KMS-11 (cell line): Measurements from ENCODE around the gene TP63.

ENCODE experiments used
- H2AFZ ChIP-seq: fragments of 200-600 bp; sonication (generic); 2 replicates; pipeline ENCODE4 v1.6.1; 2016; ENCODE audit warnings: antibody characterized with exemption, mixed run types, low read depth
- H3K27ac ChIP-seq: fragments of 200-600 bp; sonication (generic); 2 replicates; pipeline ENCODE4 v1.6.1; 2016; ENCODE audit warnings: mild to moderate bottlenecking, mixed run types
- H3K27me3 ChIP-seq: fragments of 200-600 bp; sonication (generic); 2 replicates; pipeline ENCODE4 v1.6.1; 2017; ENCODE audit warnings: mild to moderate bottlenecking, low read depth, mixed run types, moderate library complexity; ENCODE audit not compliant: insufficient read depth
- H3K36me3 ChIP-seq: fragments of 200-600 bp; sonication (generic); 2 replicates; pipeline ENCODE4 v1.6.1; 2017; ENCODE audit warnings: mild to moderate bottlenecking, mixed run types; ENCODE audit not compliant: insufficient read depth
- H3K4me1 ChIP-seq: fragments of 200-600 bp; sonication (generic); 2 replicates; pipeline ENCODE4 v1.6.1; 2016; ENCODE audit warnings: mild to moderate bottlenecking, low read depth, mixed run types; ENCODE audit not compliant: poor library complexity, severe bottlenecking
- H3K4me2 ChIP-seq: fragments of 200-600 bp; sonication (generic); 2 replicates; pipeline ENCODE4 v1.7.0; 2016; ENCODE audit warnings: mild to moderate bottlenecking, mixed run types
- H3K4me3 ChIP-seq: fragments of 200-600 bp; sonication (generic); IDR thresholded peaks from 2 replicates; pipeline ENCODE4 v1.6.1; 2017; ENCODE audit warnings: low read depth, low read length, mixed read lengths; ENCODE audit not compliant: insufficient read depth
- H3K79me2 ChIP-seq: fragments of 200-600 bp; sonication (generic); 2 replicates; pipeline ENCODE4 v1.6.1; 2016; ENCODE audit warnings: low read depth, mixed run types; ENCODE audit not compliant: insufficient read depth
- H3K9ac ChIP-seq: fragments of 200-600 bp; sonication (generic); 2 replicates; pipeline ENCODE4 v1.6.1; 2016; ENCODE audit warnings: mild to moderate bottlenecking, mixed run types
- H4K20me1 ChIP-seq: fragments of 200-600 bp; sonication (generic); 2 replicates; pipeline ENCODE4 v1.6.1; 2016; ENCODE audit warnings: mild to moderate bottlenecking, mixed run types; ENCODE audit not compliant: insufficient read depth
- TF ChIP-seq, protein P1 (sequence below): fragments of 200-600 bp; sonication (generic); conservative IDR thresholded peaks from 2 replicates; pipeline ENCODE4 v1.6.1; 2017; ENCODE audit warnings: low read depth, mild to moderate bottlenecking, antibody characterized with exemption, low read length, moderate library complexity, mixed read lengths

Gene TP63

GRCh38 chr3:189794518-189794917, 163.3 kb downstream of the TP63 start:
- H3K9ac ChIP-seq = no peak overlapping the region
- TF ChIP-seq, protein P1, sequence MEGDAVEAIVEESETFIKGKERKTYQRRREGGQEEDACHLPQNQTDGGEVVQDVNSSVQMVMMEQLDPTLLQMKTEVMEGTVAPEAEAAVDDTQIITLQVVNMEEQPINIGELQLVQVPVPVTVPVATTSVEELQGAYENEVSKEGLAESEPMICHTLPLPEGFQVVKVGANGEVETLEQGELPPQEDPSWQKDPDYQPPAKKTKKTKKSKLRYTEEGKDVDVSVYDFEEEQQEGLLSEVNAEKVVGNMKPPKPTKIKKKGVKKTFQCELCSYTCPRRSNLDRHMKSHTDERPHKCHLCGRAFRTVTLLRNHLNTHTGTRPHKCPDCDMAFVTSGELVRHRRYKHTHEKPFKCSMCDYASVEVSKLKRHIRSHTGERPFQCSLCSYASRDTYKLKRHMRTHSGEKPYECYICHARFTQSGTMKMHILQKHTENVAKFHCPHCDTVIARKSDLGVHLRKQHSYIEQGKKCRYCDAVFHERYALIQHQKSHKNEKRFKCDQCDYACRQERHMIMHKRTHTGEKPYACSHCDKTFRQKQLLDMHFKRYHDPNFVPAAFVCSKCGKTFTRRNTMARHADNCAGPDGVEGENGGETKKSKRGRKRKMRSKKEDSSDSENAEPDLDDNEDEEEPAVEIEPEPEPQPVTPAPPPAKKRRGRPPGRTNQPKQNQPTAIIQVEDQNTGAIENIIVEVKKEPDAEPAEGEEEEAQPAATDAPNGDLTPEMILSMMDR = no peak

DNA sequence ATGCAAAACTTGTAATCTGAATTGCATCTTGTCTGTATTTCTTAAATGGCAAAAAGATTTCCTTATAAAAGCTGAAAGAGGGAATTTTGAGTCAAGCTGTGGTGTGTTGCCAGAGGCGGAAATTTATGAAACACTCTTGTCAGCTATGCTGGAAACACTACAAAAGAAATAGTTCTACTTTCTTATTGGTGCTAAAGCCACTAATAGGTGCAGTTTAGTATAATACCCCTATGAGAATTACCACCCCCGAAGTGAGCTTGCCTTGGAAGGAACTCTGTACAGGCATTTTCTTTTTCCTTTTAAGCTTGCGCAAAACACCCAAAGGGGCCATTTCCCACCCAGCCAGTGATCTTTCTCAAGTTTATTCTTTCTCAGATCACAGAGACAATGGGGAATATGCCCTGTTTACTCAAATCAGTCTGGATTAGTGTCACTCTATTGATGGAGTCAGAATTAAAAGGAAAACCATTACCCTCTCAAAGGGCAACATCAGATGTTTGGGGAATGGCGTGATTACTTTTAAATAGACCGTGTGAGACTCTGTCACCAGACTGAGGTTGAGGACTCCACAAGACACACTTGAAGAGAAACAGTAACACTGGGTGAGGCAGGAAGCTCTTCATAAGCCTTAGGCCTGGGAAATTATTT, 166.0 kb downstream of the TP63 start:
- no peaks in the 10 kb centered on the region for H3K27me3 ChIP-seq
- no peak overlapping the region for H3K9ac ChIP-seq
- no peak overlapping the region for H3K27ac ChIP-seq
- no peak overlapping the region for H2AFZ ChIP-seq
- no peaks in the 10 kb centered on the region for H3K79me2 ChIP-seq
- TF ChIP-seq, protein P1 = no peak
- no peak overlapping the region for H3K4me3 ChIP-seq
- H3K36me3 ChIP-seq = no peaks in the 10 kb centered on the region
- H3K4me1 ChIP-seq = no peaks in the 10 kb centered on the region
- no peak overlapping the region for H3K4me2 ChIP-seq
- H4K20me1 ChIP-seq = no peaks in the 10 kb centered on the region

More at GRCh38 chr3:189794518-189794917, 163.3 kb downstream of the TP63 start:
- Histone ChIP-seq H3K4me3 (no peak overlapping the region), H3K4me2 (no peak overlapping the region), H2AFZ (no peak overlapping the region), H3K27me3 (no peaks in the 10 kb centered on the region), H3K4me1 (no peaks in the 10 kb centered on the region), H3K36me3 (no peaks in the 10 kb centered on the region), H3K27ac (no peak overlapping the region), H3K79me2 (no peaks in the 10 kb centered on the region), H4K20me1 (no peaks in the 10 kb centered on the region)

GRCh38 chr3:189799366-189799765, 168.2 kb downstream of the TP63 start:
- Histone ChIP-seq H4K20me1 (no peaks in the 10 kb centered on the region), H3K36me3 (no peaks in the 10 kb centered on the region), H3K4me1 (no peaks in the 10 kb centered on the region), H3K9ac (no peak overlapping the region), H3K27me3 (no peaks in the 10 kb centered on the region), H2AFZ (no peak overlapping the region), H3K4me3 (no peak overlapping the region), H3K4me2 (no peak overlapping the region), H3K79me2 (no peaks in the 10 kb centered on the region), H3K27ac (no peak overlapping the region)
- TF ChIP-seq, protein P1 = no peak

GRCh38 chr3:189800436-189800835, 169.2 kb downstream of the TP63 start:
- H3K27me3 ChIP-seq = no peaks in the 10 kb centered on the region
- H2AFZ ChIP-seq = no peak overlapping the region
- no peaks in the 10 kb centered on the region for H3K79me2 ChIP-seq
- no peak overlapping the region for H3K4me2 ChIP-seq
- H3K4me3 ChIP-seq = no peak overlapping the region
- no peak overlapping the region for H3K9ac ChIP-seq
- TF ChIP-seq, protein P1 = no peak
- H3K4me1 ChIP-seq = no peaks in the 10 kb centered on the region
- no peak overlapping the region for H3K27ac ChIP-seq
- no peaks in the 10 kb centered on the region for H4K20me1 ChIP-seq
- H3K36me3 ChIP-seq = no peaks in the 10 kb centered on the region
